H9 (cell line): ENCODE measurements around the gene SLC8B1. TPM values are rescaled to one million over a fixed set of nuclear protein-coding genes. Genes with fewer than 3 reads are reported as not detected.

Experiments
- DNase-seq: peaks from one replicate; pipeline ENCODE4 v3.0.0-alpha.2; 2017
- H2AFZ ChIP-seq: one replicate; pipeline ENCODE4 v1.6.1; 2013; ENCODE audit warnings: mild to moderate bottlenecking, low read length, control low read depth, moderate library complexity
- H2AK5ac ChIP-seq: 2 replicates; pipeline ENCODE4 v1.6.1; 2013; ENCODE audit warnings: low read length, control low read depth, mixed read lengths; ENCODE audit not compliant: insufficient read length
- H2BK120ac ChIP-seq: one replicate; pipeline ENCODE4 v1.6.1; 2013; ENCODE audit warnings: low read depth, mild to moderate bottlenecking, low read length, control low read depth, inconsistent platforms; ENCODE audit not compliant: poor library complexity, severe bottlenecking
- H2BK12ac ChIP-seq: 2 replicates; pipeline ENCODE4 v1.6.1; 2013; ENCODE audit warnings: low read length, control low read depth, mixed read lengths, low read depth; ENCODE audit not compliant: insufficient read length
- H2BK15ac ChIP-seq: 2 replicates; pipeline ENCODE4 v1.6.1; 2013; ENCODE audit warnings: low read depth, low read length, control low read depth
- H2BK20ac ChIP-seq: one replicate; pipeline ENCODE4 v1.6.1; 2013; ENCODE audit warnings: low read depth, mild to moderate bottlenecking, low read length, control low read depth, inconsistent platforms; ENCODE audit not compliant: poor library complexity, severe bottlenecking
- H2BK5ac ChIP-seq: 2 replicates; pipeline ENCODE4 v1.6.1; 2013; ENCODE audit warnings: low read length, control low read depth, mixed read lengths; ENCODE audit not compliant: insufficient read length
- H3K14ac ChIP-seq: 2 replicates; pipeline ENCODE4 v1.6.1; 2013; ENCODE audit warnings: low read length, control low read depth; ENCODE audit not compliant: insufficient read depth
- H3K18ac ChIP-seq: 2 replicates; pipeline ENCODE4 v1.6.1; 2013; ENCODE audit warnings: low read depth, mild to moderate bottlenecking, mixed read lengths, low read length, control low read depth; ENCODE audit not compliant: insufficient read length
- H3K23ac ChIP-seq: 2 replicates; pipeline ENCODE4 v1.6.1; 2013; ENCODE audit warnings: low read length, control low read depth, mixed read lengths, low read depth; ENCODE audit not compliant: insufficient read length
- H3K23me2 ChIP-seq: 2 replicates; pipeline ENCODE4 v1.6.1; 2013; ENCODE audit warnings: low read depth, mild to moderate bottlenecking, mixed read lengths, low read length, control low read depth; ENCODE audit not compliant: insufficient read length, poor library complexity, severe bottlenecking
- H3K27ac ChIP-seq: 2 replicates; pipeline ENCODE4 v1.5.1; 2013; ENCODE audit warnings: low read length, control low read depth, mixed read lengths, low read depth; ENCODE audit not compliant: insufficient read length
- H3K27me3 ChIP-seq: 2 replicates; pipeline ENCODE4 v1.6.1; 2013; ENCODE audit warnings: low read length, control low read depth, inconsistent platforms; ENCODE audit not compliant: insufficient read depth
- H3K4ac ChIP-seq: 2 replicates; pipeline ENCODE4 v1.6.1; 2013; ENCODE audit warnings: low read depth, mild to moderate bottlenecking, control low read depth, inconsistent platforms, low read length, moderate library complexity
- H3K4me1 ChIP-seq: 2 replicates; pipeline ENCODE4 v1.6.1; 2013; ENCODE audit warnings: low read length, control low read depth, inconsistent platforms; ENCODE audit not compliant: insufficient read depth
- H3K4me2 ChIP-seq: 2 replicates; pipeline ENCODE4 v1.6.1; 2013; ENCODE audit warnings: low read length, control low read depth, mixed read lengths; ENCODE audit not compliant: insufficient read length, insufficient read depth
- H3K56ac ChIP-seq: 2 replicates; pipeline ENCODE4 v1.6.1; 2013; ENCODE audit warnings: low read depth, mild to moderate bottlenecking, mixed read lengths, low read length, control low read depth; ENCODE audit not compliant: insufficient read length
- H3K79me1 ChIP-seq: 2 replicates; pipeline ENCODE4 v1.6.1; 2013; ENCODE audit warnings: low read depth, mild to moderate bottlenecking, moderate library complexity, low read length, control low read depth, inconsistent platforms; ENCODE audit not compliant: insufficient read depth, poor library complexity, severe bottlenecking
- H3K79me2 ChIP-seq: 2 replicates; pipeline ENCODE4 v1.6.1; 2013; ENCODE audit warnings: low read length, control low read depth, inconsistent platforms; ENCODE audit not compliant: insufficient read depth
- H3K9ac ChIP-seq: 2 replicates; pipeline ENCODE4 v1.6.1; 2013; ENCODE audit warnings: low read length, control low read depth, mixed read lengths; ENCODE audit not compliant: insufficient read length; ENCODE audit errors: extremely low read depth
- H3K9me3 ChIP-seq: one replicate; pipeline ENCODE4 v1.6.1; 2013; ENCODE audit warnings: low read depth, low read length, inconsistent platforms; ENCODE audit not compliant: control insufficient read depth
- H3T11ph ChIP-seq: one replicate; pipeline ENCODE4 v1.6.1; 2013; ENCODE audit warnings: mild to moderate bottlenecking, low read length, control low read depth, inconsistent platforms
- H4K20me1 ChIP-seq: one replicate; pipeline ENCODE4 v1.6.1; 2013; ENCODE audit not compliant: control insufficient read depth, insufficient read length, insufficient read depth
- H4K5ac ChIP-seq: 2 replicates; pipeline ENCODE4 v1.6.1; 2013; ENCODE audit warnings: low read depth, mild to moderate bottlenecking, mixed read lengths, low read length, control low read depth; ENCODE audit not compliant: insufficient read length
- H4K8ac ChIP-seq: replicated peaks from 2 replicates; pipeline ENCODE4 v1.6.1; 2013; ENCODE audit warnings: low read length, control low read depth, mixed read lengths, low read depth; ENCODE audit not compliant: insufficient read length
- H4K91ac ChIP-seq: 2 replicates; pipeline ENCODE4 v1.6.1; 2013; ENCODE audit warnings: low read depth, mild to moderate bottlenecking, moderate library complexity, mixed read lengths, low read length, control low read depth; ENCODE audit not compliant: insufficient read length
- H3K27ac Mint-ChIP-seq, 3 experiments: 2 replicates in 2 of 3; 3 replicates in 1 of 3; pipeline ENCODE4 v1.8.0; 2020 to 2021; ENCODE audit warnings: mixed read lengths in 3 of 3, mild to moderate bottlenecking in 1 of 3, moderate library complexity in 1 of 3
- H3K27me3 Mint-ChIP-seq: 2 replicates; pipeline ENCODE4 v1.8.0; 2021; ENCODE audit warnings: low read depth, mild to moderate bottlenecking, moderate library complexity, mixed read lengths
- H3K36me3 Mint-ChIP-seq, 3 experiments: 2 replicates in 2 of 3; 3 replicates in 1 of 3; pipeline ENCODE4 v1.8.0; 2020 to 2021; ENCODE audit warnings: low read depth in 3 of 3, mixed read lengths in 3 of 3; ENCODE audit not compliant: insufficient read depth in 1 of 3
- H3K4me1 Mint-ChIP-seq, 2 experiments: 2 replicates each; pipeline ENCODE4 v1.8.0; 2020; ENCODE audit warnings: mixed read lengths in 2 of 2
- H3K4me3 Mint-ChIP-seq, 2 experiments: 2 replicates in 1 of 2; 3 replicates in 1 of 2; pipeline ENCODE4 v1.8.0; 2020 to 2021; ENCODE audit warnings: mild to moderate bottlenecking in 2 of 2, mixed read lengths in 2 of 2, moderate library complexity in 1 of 2
- H3K9me3 Mint-ChIP-seq, 2 experiments: 2 replicates in 1 of 2; 3 replicates in 1 of 2; pipeline ENCODE4 v1.8.0; 2020; ENCODE audit warnings: mild to moderate bottlenecking in 2 of 2, mixed read lengths in 2 of 2, moderate library complexity in 1 of 2
- CTCF ChIP-seq: fragments of 200-600 bp; sonication (generic); conservative IDR thresholded peaks from 3 replicates; pipeline ENCODE4 v1.8.0; 2021; ENCODE audit warnings: antibody characterized with exemption, mild to moderate bottlenecking
- WGBS: extraction: QIAGEN DNeasy Blood & Tissue Kit; methylation state at CpG from one replicate; pipeline ENCODE4 v1.1.7; 2013; ENCODE audit warnings: missing lambda C conversion rate, low lambda C conversion rate, mixed read lengths; ENCODE audit not compliant: insufficient read length; ENCODE audit errors: extremely low coverage; 5-methylcytosine and 5-hydroxymethylcytosine counted together
- total RNA-seq: library from RNA; stranded (reverse); gene quantifications from 2 replicates; pipeline ENCODE4 v1.2.1, GENCODE V29; 2021

Gene SLC8B1
- total RNA-seq, 1 experiment from 2014 or later = 10.4 TPM

GRCh38 chr12:113366827-113367226 lies 31.9 kb upstream of the SLC8B1 start:
- H4K20me1 ChIP-seq = no peaks in the 10 kb centered on the region
- no peaks in the 10 kb centered on the region for H3K27me3 ChIP-seq
- no peaks in the 10 kb centered on the region for H3K79me2 ChIP-seq
- H3K4ac ChIP-seq = no peak overlapping the region
- no peak overlapping the region for H3K14ac ChIP-seq
- no peak overlapping the region for H2AK5ac ChIP-seq
- no peaks in the 10 kb centered on the region for H3K9me3 Mint-ChIP-seq
- H2BK120ac ChIP-seq = no peak overlapping the region
- H2AFZ ChIP-seq = no peak overlapping the region
- no peak overlapping the region for H2BK12ac ChIP-seq
- no peak overlapping the region for H2BK15ac ChIP-seq
- no peak overlapping the region for H2BK5ac ChIP-seq
- no peak overlapping the region for H3K27ac Mint-ChIP-seq
- H3K18ac ChIP-seq = no peak overlapping the region
- H3K56ac ChIP-seq = no peak overlapping the region
- H2BK20ac ChIP-seq = no peak overlapping the region
- no peaks in the 10 kb centered on the region for H3K4me1 ChIP-seq
- no peak overlapping the region for H4K91ac ChIP-seq
- no peak overlapping the region for H3K4me3 Mint-ChIP-seq
- H3K27me3 Mint-ChIP-seq = no peaks in the 10 kb centered on the region
- WGBS = no CpG with 5 or more reads among the region's 4 CpGs
- H3K9ac ChIP-seq = no peak overlapping the region
- no peak overlapping the region for H4K8ac ChIP-seq
- H3K4me2 ChIP-seq = no peak overlapping the region
- peaks cover 4 to 15% (median 9%) of the 10 kb centered on the region in 3 experiments; a peak in 6 of 7 replicates for H3K36me3 Mint-ChIP-seq
- H3T11ph ChIP-seq = no peak overlapping the region
- H3K27ac ChIP-seq = no peak overlapping the region
- H4K5ac ChIP-seq = no peak overlapping the region
- no peak for DNase-seq
- H3K23ac ChIP-seq = no peak overlapping the region
- TF ChIP-seq CTCF = no peak
- no peaks in the 10 kb centered on the region for H3K23me2 ChIP-seq
- H3K4me1 Mint-ChIP-seq = 0 out of 4 replicates have a peak, but pooled peaks cover 0 to 2% of the 10 kb centered on the region in 2 experiments
- H3K79me1 ChIP-seq = peaks cover 2% of the 10 kb centered on the region
- no peaks in the 10 kb centered on the region for H3K9me3 ChIP-seq
